GM19468 (cell line): ENCODE results near the gene SMYD3.

ENCODE experiments used
- ATAC-seq: cut with Tn5 transposase; IDR thresholded peaks from one replicate; pipeline ENCODE4 v1.9.1; 2021; ENCODE audit warnings: mild to moderate bottlenecking, moderate library complexity, moderate number of reproducible peaks; ENCODE audit not compliant: unreplicated experiment; ENCODE audit errors: extremely low read depth

Gene SMYD3

DNA sequence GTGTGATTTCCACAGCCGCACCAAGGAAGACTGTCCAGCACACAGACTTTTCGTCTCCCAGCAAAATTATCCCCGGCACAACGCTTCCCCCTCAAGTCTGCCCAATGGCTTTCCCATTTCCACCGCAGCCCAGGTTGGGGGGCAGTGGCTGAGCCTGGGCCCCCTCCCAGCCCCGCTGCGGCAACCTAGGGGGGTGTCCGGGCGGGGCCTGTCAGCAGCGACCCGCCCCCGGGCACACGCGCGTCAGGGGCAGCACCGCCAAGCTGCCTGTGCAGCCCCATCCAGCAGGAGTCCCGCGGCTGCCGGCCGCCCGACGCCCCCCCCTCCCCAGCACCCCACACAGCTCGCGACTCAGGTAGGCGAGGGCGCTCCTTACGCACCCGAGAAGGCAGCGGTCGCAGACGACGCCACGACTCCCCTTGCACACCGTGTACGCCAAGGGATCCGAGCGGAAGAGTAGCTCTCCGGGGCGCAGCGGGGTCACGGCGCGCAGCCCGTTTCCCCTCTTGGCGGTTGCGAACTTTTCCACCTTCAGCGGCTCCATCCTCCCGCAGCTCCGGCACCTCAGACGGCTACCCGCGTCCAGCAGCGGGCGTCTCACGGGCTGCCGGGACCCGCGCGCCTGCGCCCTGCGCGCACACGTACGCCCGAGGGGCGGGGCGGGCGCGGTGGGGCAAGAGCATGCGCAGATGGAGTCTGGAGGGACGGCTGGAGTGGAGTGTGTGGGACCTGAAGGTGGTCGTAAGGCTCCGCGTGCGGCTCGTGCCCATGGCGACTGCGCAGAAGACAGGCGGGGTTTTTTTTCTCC lies at the start of gene SMYD3:
Gene SMYD3, minus strand, starts transcription at position 606 of the 808 bp plus-strand sequence.
- peak; percentile 87 for ATAC-seq

DNA sequence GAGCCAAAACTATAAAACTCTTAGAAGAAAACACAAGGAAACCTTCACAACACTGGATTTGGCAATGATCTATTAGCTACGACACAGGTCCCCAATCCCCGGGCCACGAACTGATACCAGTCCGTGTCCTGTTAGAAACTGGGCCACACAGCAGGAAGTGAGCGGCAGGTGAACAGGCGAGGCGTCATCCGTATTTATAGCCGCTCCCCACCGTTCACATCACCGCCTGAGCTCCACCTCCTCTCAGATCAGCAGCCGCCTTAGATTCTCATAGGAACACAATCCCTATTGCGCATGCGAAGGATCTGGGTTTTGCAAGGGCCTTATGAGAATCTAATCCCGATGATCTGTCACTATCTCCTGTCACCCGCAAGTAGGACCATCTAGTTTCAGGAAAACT lies 47.1 kb upstream of the SMYD3 start:
- ATAC-seq = no peak

- no peak for ATAC-seq
Measured at GRCh38 chr1:246552110-246552509, 45.0 kb upstream of the SMYD3 start.

DNA sequence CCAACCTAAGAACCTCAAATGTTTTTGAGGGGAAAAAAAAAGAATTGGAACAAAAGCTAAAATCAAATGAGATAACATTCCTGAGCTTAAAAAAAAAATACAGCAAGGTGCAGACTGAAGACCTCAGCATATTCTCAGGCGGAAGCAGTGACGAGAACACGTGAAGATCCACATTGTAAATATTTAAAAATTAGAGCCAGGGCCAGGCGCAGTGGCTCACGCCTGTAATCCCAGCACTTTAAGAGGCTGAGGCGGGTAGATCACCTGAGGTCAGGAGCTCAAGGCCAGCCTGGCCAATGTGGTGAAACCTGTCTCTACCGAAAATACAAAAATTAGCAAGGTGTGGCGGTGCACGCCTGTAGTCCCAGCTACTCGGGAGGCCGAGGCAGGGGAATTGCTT lies 43.3 kb upstream of the SMYD3 start:
- ATAC-seq = no peak

DNA sequence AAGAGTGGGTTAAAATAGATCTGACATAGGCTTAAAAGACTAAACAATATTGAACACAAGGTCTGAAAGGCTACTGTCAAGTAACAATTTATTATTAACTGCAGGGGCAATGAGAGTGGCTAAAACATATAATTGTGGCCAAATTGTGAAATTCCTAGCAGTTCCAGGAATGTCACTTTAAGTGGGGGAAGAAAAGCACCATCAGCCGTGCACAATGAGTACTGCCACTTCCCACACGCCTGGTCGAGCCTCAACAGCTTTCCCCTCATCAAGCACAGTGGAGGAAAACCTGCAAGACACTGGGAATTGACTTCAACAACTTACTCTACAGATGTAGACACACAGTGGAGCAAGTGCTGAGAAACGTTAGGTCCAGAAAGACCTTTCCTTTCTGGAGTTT lies 42.6 kb upstream of the SMYD3 start:
- no peak for ATAC-seq

DNA sequence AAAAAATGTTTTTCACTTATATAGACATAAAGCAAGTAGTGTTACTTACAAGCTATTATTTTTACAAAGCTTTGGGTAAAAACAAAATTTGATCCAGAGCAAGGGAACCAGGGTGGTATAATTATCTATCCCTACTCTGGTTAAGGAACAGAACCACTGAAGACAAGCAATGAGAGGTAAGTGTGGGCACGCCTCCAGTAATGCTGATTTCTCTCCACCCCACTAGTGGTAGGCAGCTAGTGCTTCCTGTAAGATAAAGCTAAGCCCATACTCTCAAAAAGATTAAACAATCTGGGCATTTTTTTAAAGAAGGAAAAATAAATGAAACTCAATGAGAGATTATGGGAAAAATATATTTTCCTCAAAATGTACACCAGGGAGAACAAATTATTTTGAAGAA lies 36.9 kb upstream of the SMYD3 start:
- ATAC-seq = no peak

DNA sequence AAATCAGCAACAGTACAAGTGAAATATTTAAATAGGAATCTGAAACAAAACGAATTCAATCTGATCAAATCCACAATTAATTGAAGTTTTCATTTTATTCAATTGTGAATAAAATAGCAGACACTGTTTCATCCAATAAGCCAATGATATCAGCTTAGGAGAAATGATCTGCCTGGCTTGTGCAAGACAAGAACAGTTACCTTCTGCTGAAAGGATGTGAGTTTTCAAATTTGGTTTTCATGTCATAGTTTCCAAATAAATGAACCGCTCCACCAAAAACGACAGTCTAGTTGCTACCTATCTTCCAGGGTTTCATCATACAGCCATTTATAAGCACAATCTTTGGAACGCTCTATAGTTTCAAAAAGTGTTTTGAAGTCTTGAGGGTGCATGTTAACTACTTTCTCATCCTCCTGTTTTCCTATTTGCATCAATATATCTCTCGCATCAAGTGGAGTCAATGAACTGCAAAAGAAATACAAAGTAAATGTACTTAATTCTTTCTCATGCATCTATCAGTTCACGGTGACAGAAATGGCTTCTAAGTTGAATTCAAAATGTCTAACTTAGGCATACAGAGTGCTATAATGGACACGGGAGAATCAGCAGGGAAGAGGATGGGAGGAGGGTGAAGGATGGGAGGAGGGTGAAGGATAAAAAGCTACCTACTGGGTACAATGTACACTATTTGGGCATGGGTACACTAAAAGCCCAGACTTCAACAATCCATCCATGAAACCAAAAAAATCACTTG lies 33.8 kb upstream of the SMYD3 start:
- no peak for ATAC-seq

DNA sequence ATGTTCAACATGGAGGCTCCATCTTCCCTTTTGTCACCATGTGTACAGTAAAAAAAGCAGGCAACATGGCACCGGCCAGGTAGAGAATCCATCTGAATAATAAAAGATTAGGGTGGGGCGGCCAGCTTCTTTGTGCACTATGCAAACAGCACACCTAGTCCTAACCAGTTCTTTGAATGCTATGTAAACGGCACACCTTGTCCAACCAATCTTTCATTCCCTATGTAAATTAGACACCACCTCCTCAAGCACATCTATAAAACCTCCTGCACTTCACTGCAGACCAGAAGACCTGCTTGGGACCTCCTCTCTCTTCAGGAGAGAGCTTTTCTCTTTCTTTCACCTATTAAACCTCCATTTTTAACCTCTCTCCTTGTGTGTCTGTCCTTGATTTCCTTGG lies 30.8 kb upstream of the SMYD3 start:
- no peak for ATAC-seq

- ATAC-seq = no peak
Measured at GRCh38 chr1:246537441-246537840, 30.4 kb upstream of the SMYD3 start.

- no peak for ATAC-seq
Measured at GRCh38 chr1:246534114-246534513, 27.0 kb upstream of the SMYD3 start.

DNA sequence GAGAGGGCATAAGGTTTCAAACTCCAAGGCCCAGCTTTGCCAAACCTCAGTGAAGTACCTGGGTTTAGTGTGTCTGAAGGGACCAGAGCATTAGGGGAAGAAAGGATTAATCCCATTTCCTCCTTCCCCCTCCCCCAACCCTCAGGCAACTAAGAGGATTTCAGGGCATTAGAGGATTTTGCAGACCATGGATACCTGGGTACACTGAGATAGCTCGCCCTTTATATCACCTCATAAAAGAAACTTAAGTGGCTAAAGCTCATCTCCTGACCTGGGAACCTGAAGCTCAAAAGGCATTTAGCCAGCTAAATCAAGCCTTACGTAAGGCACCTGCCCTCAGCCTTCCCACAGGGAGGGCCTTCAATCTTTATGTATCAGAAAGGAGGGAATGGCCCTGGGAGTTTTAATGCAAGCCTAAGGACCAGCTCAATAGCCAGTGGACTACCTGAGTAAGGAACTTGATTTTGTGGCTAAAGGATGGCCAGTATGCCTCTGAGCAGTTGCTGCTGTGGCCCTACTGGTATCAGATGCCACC lies 26.4 kb upstream of the SMYD3 start:
- ATAC-seq = no peak

DNA sequence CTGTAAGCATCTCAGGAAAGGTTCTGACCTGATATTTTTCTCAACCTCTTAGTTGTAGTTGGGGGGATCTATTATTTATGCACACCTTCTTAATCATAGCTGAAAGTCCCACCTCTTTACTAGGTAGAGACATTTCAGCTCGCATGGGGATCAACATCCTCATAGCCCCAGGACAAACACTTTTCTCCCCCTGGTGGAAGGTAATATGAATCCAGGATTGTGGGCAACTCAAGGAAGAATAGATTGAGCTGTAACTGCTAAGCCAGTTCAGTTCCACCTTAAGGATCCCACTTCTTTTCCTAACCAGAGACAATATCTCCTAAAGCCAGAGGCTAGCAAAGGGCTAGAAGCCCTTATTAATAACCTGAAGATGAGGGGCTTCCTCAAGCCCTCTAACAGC lies 25.4 kb upstream of the SMYD3 start:
- no peak for ATAC-seq

DNA sequence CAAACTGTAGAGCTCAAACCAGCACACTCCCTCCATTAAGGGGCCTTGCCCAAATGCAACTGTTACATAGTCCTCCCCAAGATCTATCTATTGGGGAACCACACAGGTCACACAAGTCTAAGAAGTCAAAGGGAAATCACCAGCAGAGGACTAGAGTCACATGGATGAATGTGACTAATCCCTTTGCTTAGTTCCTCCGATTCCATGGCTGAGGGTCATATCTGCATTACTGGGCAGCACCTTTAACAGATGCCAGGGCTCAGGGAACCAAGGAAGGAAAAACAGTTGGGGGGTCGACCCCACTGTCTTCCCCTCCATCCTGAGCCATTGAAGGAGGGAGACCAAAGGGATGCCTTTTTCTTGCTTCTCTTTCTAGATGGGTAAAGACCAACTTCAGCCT lies 23.4 kb upstream of the SMYD3 start:
- ATAC-seq = no peak

- ATAC-seq = no peak
Measured at GRCh38 chr1:246528933-246529731, 22.1 kb upstream of the SMYD3 start.

- ATAC-seq = no peak
Measured at GRCh38 chr1:246527402-246528088, 20.5 kb upstream of the SMYD3 start.

DNA sequence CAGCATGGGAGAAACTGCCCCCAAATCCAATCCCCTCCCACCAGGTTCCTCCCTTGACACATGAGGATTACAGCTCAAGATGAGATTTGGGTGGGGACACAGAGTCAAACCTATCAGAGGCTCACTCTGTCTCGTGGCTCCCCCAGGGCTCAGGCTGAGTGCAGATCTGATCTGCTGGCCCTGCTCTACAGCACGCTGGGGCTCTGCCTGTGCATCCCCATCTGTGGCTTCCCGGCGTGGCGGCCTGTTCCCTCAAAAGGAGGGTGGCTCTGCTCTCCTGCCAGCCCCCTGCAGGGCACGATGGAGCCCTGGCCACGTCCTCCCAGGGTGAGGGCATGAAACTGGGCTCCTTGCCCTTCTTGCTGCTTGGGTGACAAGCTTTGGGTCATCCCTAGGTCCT lies 19.8 kb upstream of the SMYD3 start:
- ATAC-seq = no peak

DNA sequence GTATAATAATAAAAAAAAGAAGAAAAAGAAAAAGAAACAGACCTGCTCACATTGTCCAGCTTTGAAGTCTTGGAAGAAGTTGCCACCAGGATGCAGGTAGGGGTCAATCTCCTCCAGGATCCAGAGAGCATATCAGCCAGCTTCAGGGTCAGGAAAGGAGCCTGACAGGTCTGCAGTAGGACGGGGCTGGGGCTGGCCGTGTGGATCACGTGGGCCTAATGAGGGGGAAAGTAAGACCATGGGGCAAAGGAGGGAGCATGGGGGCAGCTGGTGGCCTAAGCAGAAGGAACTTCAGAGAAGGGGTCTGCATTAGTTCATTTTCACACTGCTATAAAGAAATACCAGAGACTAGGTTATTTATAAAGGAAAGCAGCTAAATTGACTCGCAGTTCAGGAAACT lies 19.3 kb upstream of the SMYD3 start:
- no peak for ATAC-seq

DNA sequence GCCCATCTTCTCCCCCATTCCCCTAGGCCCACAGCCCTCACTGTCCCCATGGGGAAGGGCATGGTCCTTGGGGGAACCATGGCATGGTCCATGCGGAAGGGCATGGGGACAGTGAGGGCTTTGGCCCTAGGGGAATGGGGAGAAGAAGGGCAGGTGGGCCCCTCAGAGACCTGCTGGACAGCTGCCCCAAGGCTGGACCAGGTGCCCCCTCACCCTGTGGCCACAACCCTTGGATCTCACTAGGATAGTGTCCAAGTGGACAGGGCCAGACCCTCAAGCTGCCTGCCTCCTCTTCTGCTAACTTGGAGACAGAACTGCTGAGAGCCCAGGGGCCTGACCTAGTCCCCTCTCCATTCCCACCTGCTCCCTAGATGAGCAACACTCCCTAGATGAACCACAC lies 12.4 kb upstream of the SMYD3 start:
- ATAC-seq = no peak

DNA sequence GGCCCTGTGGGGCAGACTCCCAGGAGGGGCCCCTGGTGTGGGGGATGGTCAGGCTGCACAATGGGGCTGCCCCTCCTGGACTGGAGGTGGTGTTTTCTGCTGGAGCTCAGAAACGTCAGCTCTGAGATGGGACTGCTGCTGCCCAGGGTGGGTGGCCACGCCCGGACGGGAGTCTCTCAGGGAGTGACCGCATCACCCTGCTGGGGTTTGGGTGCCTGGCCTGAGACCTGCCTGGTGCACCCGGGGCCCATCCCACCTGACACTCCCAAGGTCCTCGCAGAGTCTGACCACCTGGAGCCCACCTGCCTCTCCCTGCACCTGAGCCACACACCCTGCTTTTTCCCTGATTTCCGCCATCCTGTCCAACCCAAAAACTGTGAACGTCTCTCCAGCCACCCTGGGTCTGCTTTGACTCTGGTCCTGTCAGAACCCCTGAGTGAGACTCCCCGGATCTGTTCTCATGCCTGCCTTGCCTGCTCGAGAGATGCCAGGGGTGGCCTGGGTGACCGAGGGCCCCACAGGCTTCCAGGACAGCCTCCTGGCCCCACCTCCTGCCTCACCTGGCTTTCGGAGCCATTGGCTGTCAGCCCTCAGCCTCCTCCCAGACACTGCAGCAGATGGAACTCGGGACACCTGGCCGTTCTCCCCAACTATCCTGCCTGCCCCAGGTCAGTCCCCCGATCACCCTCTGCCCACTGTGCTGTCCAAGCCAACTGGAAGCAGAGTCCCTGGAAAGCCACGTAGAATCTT lies 11.6 kb upstream of the SMYD3 start:
- no peak for ATAC-seq
